ENCODE data around the gene ALPP.
"Not testable (repeated sequence)": the region's sequence is repeated elsewhere in the genome, so short reads cannot be mapped to it uniquely, and the experiment has no call there.

Gene ALPP

GRCh38 chr2:232341061-232341738, 37.4 kb upstream of the ALPP start:
- DNase-seq, result no peak

DNA sequence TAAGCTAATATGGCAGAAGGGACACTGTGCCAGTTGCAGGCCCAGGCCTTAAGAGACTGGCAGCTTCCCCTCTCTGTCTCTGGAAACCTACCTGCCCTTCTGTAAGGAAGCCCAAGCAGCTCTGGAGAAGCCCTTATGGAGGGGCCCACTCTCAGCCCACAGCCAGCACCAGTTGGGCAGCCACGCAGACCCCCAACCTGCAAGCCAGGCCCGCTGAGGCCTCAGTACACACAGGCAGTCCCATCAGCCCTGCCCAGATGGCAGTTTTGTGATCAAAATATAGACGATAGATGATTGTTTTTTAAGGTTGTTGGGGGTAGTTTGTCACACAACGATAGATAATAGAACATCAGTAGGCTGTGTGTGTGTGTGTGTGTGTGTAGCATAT, 36.8 kb upstream of the ALPP start:
- no peak for DNase-seq

- DNase-seq, result peak; percentile 28
Measured at GRCh38 chr2:232342635-232343565, 35.7 kb upstream of the ALPP start.

GRCh38 chr2:232343821-232344220, 34.7 kb upstream of the ALPP start:
- no peak for DNase-seq

DNA sequence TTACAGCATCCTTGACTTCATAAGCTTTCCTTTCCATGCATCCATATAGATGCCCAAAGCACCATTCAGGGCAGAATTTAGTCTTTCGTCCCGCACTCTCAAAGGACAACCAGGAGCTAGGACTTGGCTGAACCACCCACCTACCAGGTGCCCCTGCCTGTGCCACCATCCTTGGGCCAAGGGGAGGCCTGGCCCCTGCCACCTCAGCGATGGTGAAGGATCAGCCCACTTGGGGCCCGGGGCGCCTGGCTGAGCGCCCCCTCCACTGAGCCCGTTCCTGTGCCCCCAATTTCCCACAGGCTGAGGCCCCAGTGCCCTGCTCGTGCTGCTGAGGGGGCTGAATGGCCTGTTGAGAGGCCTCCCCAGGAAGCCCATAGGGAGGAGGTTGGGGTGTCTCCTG, 33.3 kb upstream of the ALPP start:
- DNase-seq, result no peak

DNA sequence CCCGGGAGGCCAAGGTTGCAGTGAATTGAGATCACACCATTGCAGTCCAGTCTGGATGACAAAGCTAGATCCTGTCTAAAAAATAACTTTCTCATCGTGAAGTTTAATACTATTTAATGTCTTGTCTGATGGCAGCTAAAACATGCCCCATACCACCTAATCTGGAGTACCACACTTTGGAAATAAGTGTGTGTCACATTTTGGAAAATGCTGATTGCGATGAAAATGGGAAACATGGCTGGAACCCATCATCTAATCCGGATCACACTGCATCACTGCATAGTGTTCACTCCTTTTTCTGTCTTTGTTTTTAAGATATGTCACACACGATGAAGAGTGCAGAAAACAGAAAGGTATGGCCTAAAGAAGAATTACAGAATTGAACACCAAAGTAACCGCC, 31.2 kb upstream of the ALPP start:
- DNase-seq, result no peak

DNA sequence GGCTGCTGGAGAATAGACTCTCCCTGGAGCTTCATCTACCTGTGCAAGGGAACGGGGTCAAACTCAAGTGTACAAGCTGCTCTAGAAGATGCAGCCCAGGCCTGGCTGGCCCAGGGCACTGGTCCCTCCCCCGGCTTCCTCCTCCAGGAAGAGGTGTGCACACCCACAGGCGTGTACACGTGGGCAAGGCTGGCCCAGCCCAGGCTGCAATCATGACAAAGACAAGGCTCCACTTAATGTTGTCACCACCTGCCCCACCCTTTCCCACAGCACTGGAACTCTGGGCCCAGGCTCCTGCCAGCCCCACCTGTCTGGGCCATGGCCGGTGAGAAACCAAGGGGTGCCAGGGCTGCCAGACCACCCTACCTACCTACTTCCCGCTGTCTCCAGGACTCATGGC, 29.6 kb upstream of the ALPP start:
- DNase-seq, result no peak

DNA sequence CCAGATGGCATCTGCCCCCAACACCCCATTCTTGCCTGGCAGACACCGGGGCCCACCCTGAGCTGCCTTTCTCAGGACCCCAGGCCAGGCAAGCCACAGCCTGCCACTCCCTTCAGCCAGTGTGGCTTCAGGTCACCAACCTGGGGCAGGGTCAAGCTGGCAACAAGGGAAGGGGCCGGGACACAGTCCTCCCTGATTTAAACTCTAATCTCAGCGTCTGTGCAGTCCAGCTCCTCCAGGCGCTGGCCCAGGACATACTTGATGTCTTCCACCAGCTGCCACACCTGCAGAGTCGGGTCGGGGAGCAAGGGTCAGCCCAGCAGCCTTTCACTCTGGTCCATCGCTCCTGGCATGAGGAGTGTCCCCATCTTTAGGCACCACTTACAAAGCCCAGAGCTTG, 29.0 kb upstream of the ALPP start:
- DNase-seq, result no peak

- no peak for DNase-seq
Measured at GRCh38 chr2:232349946-232350635, 28.5 kb upstream of the ALPP start.

GRCh38 chr2:232350804-232351685, 27.5 kb upstream of the ALPP start:
- peak; percentile 23 for DNase-seq

GRCh38 chr2:232351686-232352510, 26.7 kb upstream of the ALPP start:
- no peak for DNase-seq

DNA sequence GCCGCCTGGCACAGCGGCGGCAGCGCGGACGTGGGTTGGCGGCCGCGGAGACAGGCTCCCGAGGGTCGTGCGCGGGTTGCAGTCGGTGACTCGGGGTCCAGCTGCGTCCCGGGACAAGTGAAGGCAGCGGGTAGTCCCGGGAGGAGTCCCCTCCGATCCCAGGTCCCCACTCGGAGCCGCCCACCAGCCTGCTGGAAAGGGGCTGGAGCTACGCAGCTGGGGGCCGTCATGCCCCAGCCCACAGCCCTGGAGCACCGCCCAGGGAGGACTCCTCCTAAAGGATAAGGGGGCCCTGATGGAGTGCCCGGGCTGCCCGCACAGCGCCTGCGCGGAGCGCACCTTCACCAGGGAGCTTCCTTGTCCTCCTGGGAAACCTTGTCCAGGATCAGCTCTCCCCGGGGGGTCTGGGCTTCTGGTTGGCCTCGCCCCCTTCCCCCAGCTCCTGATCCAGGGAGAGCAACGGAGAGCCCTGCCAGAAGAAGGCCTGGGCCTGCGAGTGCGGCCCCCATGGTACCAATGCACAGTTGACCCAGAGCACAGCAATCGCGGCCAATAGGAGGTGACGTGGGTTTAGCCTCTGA, 25.9 kb upstream of the ALPP start:
- DNase-seq, result no peak

- DNase-seq, result no peak
Measured at GRCh38 chr2:232353096-232353495, 25.5 kb upstream of the ALPP start.

DNA sequence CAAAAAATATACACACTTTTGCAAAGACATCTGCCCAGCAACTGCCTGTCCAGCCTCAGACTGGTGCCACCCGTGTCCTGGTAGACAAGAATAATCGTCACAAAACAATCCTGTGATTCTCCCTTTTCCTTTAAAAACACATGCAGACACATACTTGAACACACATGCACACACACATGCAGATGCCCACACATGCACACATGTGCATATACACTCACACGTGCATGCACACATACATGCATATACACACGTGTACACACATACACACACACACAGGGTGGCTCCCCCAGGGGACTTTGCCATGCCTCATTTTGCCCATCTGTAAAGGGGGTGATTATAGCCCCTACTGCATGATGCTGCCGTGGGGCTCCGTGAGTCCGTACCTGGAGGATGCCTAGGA, 24.9 kb upstream of the ALPP start:
- DNase-seq, result no peak

- no peak for DNase-seq
Measured at GRCh38 chr2:232354069-232354468, 24.5 kb upstream of the ALPP start.

GRCh38 chr2:232361646-232362045, 16.9 kb upstream of the ALPP start:
- DNase-seq, result no peak

- DNase-seq, result peak; percentile 50
Measured at GRCh38 chr2:232362174-232362900, 16.2 kb upstream of the ALPP start.

- DNase-seq, result not testable (repeated sequence)
Measured at GRCh38 chr2:232363064-232363783, 15.3 kb upstream of the ALPP start.

GRCh38 chr2:232363784-232364615, 14.6 kb upstream of the ALPP start:
- DNase-seq, result no peak
